Measurements from ENCODE around the gene ZNF784. TPM values are rescaled to one million over a fixed set of nuclear protein-coding genes. Genes with fewer than 3 reads are reported as not detected.
A peak's percentile ranks its signal among the peaks of the same experiment; 100 is the strongest.

Gene ZNF784
- total RNA-seq, 1 donor = 6.3 TPM

GRCh38 chr19:55650602-55651230 is 26.4 kb upstream of the ZNF784 start:
- H3K4me3 ChIP-seq (ENCODE audit: low read length) = no peak overlapping the region
- peaks cover 32% of the 10 kb centered on the region for H3K4me1 ChIP-seq (ENCODE audit: insufficient read depth, low read length)
- no peaks in the 10 kb centered on the region for H3K27me3 ChIP-seq (ENCODE audit: insufficient read depth, low read length)

DNA sequence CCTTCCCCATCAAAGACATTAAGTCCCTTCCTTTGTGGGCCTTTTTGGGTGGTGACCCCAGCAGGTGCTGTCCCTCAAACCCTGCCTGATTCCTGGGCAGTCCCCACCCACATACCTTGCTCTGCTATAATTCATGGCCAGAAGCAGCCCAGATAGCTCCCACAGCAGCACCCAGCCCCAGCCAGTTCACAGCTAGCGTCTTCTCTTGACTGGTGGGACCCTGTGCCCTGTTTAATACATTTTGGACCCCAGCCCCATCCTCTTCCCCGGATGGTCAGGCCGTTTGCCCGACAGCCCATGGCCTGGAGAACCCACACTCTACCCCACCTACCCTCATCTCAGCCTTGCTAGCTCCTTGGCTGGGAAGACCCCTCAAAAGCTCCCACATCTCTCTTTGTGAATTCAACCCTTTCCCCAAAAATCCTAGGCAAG is 25.8 kb upstream of the ZNF784 start:
- Histone ChIP-seq H3K4me3 (ENCODE audit: low read length) (no peak overlapping the region), H3K9me3 (ENCODE audit: low read depth, low read length) (no peaks in the 10 kb centered on the region), H3K27me3 (ENCODE audit: insufficient read depth, low read length) (no peaks in the 10 kb centered on the region), H3K4me1 (ENCODE audit: insufficient read depth, low read length) (peaks cover 29% of the 10 kb centered on the region)

More at GRCh38 chr19:55650602-55651230, 26.4 kb upstream of the ZNF784 start:
- H3K9me3 ChIP-seq (ENCODE audit: low read depth, low read length) = no peaks in the 10 kb centered on the region

GRCh38 chr19:55649268-55650125 is 25.1 kb upstream of the ZNF784 start:
- Histone ChIP-seq H3K27me3 (ENCODE audit: insufficient read depth, low read length) (no peaks in the 10 kb centered on the region), H3K9me3 (ENCODE audit: low read depth, low read length) (no peaks in the 10 kb centered on the region), H3K4me3 (ENCODE audit: low read length) (no peak overlapping the region), H3K4me1 (ENCODE audit: insufficient read depth, low read length) (peaks cover 35% of the 10 kb centered on the region)

DNA sequence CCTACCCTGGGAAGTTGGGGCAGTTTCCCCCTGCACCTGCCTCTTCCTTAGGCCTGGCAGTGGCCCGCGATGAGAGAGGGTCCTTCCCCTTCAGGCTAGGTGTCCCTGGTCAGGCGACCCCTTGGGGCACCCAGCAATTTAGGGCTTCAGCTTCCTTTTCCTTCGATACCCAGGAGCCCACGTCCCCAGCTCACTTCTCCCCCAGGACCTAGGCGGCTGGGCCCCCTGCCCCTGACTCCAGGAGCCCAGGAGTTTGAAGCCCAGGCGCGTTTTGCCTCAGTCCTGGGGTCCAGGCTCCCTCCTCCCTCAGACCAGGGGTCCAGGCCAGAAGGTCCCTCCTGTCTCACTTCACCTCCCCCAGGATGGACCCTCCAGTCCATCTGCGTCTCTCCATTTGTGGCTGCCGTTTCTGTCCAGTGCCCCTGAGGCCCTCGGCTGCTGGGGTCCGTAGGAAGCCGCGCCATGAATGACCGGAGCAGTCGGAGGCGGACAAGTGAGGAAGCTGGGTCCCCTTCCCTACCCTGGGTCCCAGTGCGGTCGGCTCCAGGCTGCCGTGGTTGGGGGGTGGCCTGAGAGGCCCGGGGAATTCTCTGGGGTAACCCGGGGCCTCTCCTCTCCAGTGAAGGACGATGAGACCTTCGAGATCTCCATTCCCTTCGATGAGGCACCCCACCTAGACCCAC is 24.4 kb upstream of the ZNF784 start:
- Histone ChIP-seq H3K9me3 (ENCODE audit: low read depth, low read length) (no peaks in the 10 kb centered on the region), H3K4me1 (ENCODE audit: insufficient read depth, low read length) (peaks cover 43% of the 10 kb centered on the region), H3K27me3 (ENCODE audit: insufficient read depth, low read length) (no peaks in the 10 kb centered on the region), H3K4me3 (ENCODE audit: low read length) (peak overlapping the region; percentile 52)

DNA sequence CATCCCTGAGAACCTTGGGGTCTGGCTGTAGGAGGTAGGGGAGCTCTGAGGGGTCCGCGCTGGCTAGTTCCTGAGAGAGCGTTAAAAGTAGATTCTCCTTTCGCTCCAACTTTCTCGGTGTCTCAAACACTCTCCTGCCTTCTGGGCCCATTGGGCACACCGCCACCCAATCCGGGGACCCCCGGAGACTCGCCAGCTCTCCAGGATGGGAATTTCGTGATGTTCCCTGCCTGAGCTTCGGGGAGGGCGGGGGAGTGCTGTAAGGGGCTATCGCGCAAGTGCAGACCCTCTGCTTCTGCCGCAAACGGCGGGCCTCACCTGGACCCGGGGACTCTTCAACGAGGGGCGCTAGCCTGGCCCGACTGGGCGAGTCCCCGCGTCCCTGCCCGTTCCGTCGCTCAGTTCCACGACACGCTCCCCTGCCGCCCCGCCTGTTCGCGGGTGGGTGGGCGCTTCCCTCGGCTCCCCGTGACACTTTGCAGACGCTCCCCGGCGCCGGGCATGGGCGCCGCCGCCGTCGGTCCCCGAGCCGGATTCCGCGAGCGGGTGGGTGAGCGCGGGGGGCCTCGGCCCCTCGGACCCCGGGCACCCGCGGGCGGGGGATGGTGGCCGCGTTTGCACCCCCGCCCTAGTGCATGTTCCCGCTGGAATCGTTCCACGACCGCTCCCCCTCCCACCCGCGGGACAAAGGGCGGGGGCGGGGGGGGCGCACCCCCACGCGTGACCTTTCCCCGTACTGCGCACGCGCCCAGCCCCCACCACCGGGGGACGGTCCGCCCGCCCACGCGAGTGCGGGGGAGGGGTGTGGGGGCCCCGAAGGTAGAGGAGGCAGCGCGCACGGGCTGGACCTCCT is 23.6 kb upstream of the ZNF784 start, which contains the start of gene CCDC106:
Gene CCDC106 (plus strand): TSS at position 481 of the 853 bp plus-strand sequence. CDS start 835 bp downstream, outside the sequence.
- no peaks in the 10 kb centered on the region for H3K9me3 ChIP-seq (ENCODE audit: low read depth, low read length)
- peaks cover 42% of the 10 kb centered on the region for H3K4me1 ChIP-seq (ENCODE audit: insufficient read depth, low read length)
- H3K27me3 ChIP-seq (ENCODE audit: insufficient read depth, low read length) = no peaks in the 10 kb centered on the region
- H3K4me3 ChIP-seq (ENCODE audit: low read length) = peak within 1 kb of the TSS; percentile 52

DNA sequence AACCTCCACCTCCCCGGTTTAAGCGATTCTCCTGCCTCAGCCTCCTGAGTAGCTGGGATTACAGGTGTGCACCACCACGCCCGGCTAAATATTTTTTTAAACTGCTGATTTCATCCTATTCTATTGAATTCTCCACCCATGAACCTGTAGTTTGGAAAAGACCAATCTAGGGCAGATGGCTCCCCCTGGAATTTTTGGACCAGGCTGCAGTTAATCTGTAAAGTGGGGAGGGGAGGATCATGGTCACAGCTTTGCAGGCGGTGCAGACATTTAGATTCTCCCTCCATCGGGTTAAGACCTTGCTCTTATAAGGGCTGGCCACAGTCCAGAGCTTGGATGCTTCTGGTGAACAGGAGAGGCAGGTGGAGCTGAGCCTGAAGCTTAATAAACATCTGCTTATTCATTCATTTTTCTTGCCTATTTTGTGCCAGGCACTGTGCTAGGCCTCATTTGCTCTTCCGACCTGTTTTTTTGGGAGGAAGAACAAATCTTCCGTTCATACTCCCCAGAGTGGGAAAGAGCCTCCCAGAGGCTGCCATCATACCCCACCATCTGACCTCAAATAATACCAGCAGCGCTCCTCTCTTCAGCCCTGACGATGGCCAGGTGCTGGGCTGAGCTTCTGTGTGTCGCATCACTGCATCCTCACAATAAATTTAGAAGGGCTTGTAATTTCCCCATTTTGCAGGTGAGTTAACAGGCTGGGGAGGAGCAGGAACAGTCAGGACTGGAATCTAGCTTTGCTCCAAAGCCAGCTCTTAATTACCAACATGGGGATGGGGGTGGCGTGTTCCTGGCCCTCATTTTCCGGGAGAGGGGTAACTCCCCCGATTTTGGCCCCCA is 22.7 kb upstream of the ZNF784 start:
- Histone ChIP-seq H3K9me3 (ENCODE audit: low read depth, low read length) (no peaks in the 10 kb centered on the region), H3K27me3 (ENCODE audit: insufficient read depth, low read length) (no peaks in the 10 kb centered on the region), H3K4me3 (ENCODE audit: low read length) (peak overlapping the region; percentile 52), H3K4me1 (ENCODE audit: insufficient read depth, low read length) (peaks cover 51% of the 10 kb centered on the region)

- H3K4me1 ChIP-seq (ENCODE audit: insufficient read depth, low read length) = peaks cover 59% of the 10 kb centered on the region
These were observed 21.1 kb upstream of the ZNF784 start for GRCh38 chr19:55645512-55645881.

DNA sequence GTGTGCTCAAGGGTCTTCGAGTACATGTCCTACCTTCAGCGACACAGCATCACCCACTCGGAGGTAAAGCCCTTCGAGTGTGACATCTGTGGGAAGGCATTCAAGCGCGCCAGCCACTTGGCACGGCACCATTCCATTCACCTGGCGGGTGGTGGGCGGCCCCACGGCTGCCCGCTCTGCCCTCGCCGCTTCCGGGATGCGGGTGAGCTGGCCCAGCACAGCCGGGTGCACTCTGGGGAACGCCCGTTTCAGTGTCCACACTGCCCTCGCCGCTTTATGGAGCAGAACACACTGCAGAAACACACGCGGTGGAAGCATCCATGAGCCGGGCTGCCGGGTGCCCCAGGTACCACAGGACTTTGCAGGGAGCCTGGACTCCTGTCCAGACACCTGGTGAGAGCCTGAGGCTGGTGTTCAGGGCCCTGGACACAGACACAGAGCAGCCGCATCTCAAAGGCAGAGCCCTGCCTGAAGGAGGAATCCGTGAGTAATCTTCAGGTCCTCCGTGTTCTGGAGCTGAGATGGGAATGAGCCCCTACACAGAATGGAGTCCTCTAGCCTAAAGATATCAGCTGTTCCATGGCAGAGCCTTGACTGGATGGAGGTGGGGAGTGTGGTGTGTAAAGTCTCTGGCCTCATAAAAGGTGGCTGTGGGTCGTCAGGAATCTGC is 20.6 kb upstream of the ZNF784 start:
- Histone ChIP-seq H3K4me1 (ENCODE audit: insufficient read depth, low read length) (peaks cover 64% of the 10 kb centered on the region), H3K27me3 (ENCODE audit: insufficient read depth, low read length) (no peaks in the 10 kb centered on the region), H3K4me3 (ENCODE audit: low read length) (no peak overlapping the region), H3K9me3 (ENCODE audit: low read depth, low read length) (no peaks in the 10 kb centered on the region)

More at GRCh38 chr19:55645512-55645881, 21.1 kb upstream of the ZNF784 start:
- Histone ChIP-seq H3K4me3 (ENCODE audit: low read length) (no peak overlapping the region), H3K9me3 (ENCODE audit: low read depth, low read length) (no peaks in the 10 kb centered on the region), H3K27me3 (ENCODE audit: insufficient read depth, low read length) (no peaks in the 10 kb centered on the region)

DNA sequence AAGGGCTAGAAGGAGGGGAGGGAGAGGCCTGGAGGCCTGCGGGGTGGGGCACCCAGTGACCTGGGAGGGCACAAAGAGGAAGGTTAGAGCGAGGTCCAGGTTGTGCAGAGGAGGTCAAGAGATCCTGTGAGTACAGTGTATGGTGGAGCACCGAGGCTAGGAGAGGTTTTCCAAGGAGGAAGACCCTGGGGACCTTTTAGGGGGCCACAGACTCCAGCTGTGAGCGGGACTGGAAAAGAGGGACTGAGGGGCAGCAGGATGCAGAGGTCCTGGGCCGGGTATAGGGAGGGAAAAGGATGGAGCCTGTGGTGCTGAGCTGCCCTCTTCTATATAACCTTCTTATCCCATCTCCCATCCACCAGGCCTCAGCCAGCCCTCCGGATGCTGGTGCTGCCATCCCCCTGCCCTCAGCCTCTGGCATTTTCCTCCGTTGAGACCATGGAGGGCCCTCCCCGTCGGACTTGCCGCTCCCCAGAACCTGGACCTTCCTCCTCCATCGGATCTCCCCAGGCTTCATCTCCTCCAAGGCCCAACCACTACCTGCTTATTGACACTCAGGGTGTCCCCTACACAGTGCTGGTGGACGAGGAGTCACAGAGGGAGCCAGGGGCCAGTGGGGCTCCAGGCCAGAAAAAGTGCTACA is 19.9 kb upstream of the ZNF784 start:
- H3K4me3 ChIP-seq (ENCODE audit: low read length) = peak overlapping the region; percentile 54
- peaks cover 69% of the 10 kb centered on the region for H3K4me1 ChIP-seq (ENCODE audit: insufficient read depth, low read length)
- no peaks in the 10 kb centered on the region for H3K27me3 ChIP-seq (ENCODE audit: insufficient read depth, low read length)
- no peaks in the 10 kb centered on the region for H3K9me3 ChIP-seq (ENCODE audit: low read depth, low read length)

DNA sequence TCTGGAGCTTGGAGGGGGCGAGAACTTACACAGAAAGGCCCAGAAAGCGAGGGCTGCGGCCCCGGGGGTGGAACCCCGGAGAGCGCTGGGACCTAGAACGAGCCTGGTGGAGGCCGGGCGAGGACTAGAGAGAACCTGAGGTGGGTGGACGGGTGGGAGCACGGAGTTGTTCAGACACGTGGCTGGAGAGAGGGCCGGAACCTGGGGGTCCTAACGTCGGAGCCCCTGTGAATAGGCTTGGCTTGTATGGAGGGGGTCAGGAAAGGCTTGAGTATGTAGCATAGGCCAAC is 19.5 kb upstream of the ZNF784 start:
- Histone ChIP-seq H3K4me3 (ENCODE audit: low read length) (peak overlapping the region; percentile 54), H3K9me3 (ENCODE audit: low read depth, low read length) (no peaks in the 10 kb centered on the region), H3K4me1 (ENCODE audit: insufficient read depth, low read length) (peaks cover 65% of the 10 kb centered on the region), H3K27me3 (ENCODE audit: insufficient read depth, low read length) (no peaks in the 10 kb centered on the region)

GRCh38 chr19:55643003-55643886 is 18.9 kb upstream of the ZNF784 start, which contains the start of gene ZNF581:
Gene ZNF581 (plus strand): TSS chr19:55643649. CDS start chr19:55644572, 923 bp downstream.
- Histone ChIP-seq H3K4me3 (ENCODE audit: low read length) (peak within 1 kb of the TSS; percentile 54), H3K27me3 (ENCODE audit: insufficient read depth, low read length) (no peaks in the 10 kb centered on the region), H3K4me1 (ENCODE audit: insufficient read depth, low read length) (peaks cover 64% of the 10 kb centered on the region), H3K9me3 (ENCODE audit: low read depth, low read length) (no peaks in the 10 kb centered on the region)

All from mononuclear cell (primary cell).